A673 (cell line): ENCODE measurements around the gene DBF4.

ENCODE experiments used
- EZH2 ChIP-seq: fragments of 200-600 bp; sonication (generic); IDR thresholded peaks from 2 replicates; pipeline ENCODE4 v1.6.1; 2017; ENCODE audit warnings: borderline replicate concordance, low read depth, mild to moderate bottlenecking, mixed read lengths, antibody characterized with exemption, low read length; ENCODE audit not compliant: poor library complexity, severe bottlenecking
- TF ChIP-seq, protein P1 (sequence below): fragments of 300-800, 200-600 bp; sonication (generic); conservative IDR thresholded peaks from 2 replicates; pipeline ENCODE4 v1.5.1; 2017; ENCODE audit warnings: low read depth, mild to moderate bottlenecking, antibody characterized with exemption, low read length, moderate library complexity, mixed read lengths

DNA sequence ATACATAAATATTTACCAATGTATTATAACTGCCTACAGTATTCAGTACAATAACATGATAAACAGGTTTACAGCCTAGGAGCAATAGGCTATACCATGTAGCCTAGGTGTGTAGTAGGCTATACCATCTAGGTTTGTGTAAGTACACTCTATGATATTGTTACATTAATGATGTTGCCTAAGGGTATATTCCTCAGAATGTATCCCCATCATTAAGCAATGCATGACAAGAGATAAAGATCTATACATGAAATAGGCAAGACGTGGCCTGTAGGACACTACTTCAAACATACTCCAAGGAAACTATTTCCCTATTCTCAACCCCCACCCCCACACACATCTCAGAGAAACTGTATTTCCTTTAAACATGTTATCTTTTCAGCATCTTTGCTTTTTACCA, 42.4 kb downstream of the DBF4 start:
- TF ChIP-seq, protein P1, sequence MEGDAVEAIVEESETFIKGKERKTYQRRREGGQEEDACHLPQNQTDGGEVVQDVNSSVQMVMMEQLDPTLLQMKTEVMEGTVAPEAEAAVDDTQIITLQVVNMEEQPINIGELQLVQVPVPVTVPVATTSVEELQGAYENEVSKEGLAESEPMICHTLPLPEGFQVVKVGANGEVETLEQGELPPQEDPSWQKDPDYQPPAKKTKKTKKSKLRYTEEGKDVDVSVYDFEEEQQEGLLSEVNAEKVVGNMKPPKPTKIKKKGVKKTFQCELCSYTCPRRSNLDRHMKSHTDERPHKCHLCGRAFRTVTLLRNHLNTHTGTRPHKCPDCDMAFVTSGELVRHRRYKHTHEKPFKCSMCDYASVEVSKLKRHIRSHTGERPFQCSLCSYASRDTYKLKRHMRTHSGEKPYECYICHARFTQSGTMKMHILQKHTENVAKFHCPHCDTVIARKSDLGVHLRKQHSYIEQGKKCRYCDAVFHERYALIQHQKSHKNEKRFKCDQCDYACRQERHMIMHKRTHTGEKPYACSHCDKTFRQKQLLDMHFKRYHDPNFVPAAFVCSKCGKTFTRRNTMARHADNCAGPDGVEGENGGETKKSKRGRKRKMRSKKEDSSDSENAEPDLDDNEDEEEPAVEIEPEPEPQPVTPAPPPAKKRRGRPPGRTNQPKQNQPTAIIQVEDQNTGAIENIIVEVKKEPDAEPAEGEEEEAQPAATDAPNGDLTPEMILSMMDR, result no peak
- TF ChIP-seq EZH2, result no peak
